Measurements from ENCODE around the gene IGFBP5. TPM values are rescaled to one million over a fixed set of nuclear protein-coding genes. Genes with fewer than 3 reads are reported as not detected.

IGFBP5 gene
- total RNA-seq, 1 donor from 2014 or later, result 1,383 TPM

GRCh38 chr2:216636551-216637450 is 58.5 kb downstream of the IGFBP5 start:
- Mint-ChIP-seq H3K9me3 (ENCODE audit: unreplicated experiment) (no peaks in the 10 kb centered on the region), H3K36me3 (ENCODE audit: unreplicated experiment) (peaks cover 44% of the 10 kb centered on the region), H3K27me3 (ENCODE audit: unreplicated experiment) (no peaks in the 10 kb centered on the region), H3K27ac (ENCODE audit: unreplicated experiment) (peak overlapping the region; percentile 99), H3K4me1 (ENCODE audit: unreplicated experiment) (peaks cover 51% of the 10 kb centered on the region), H3K4me3 (ENCODE audit: unreplicated experiment) (peak overlapping the region; percentile 96)
- DNase-seq (ENCODE audit: extremely low spot score, unreplicated experiment), result no peak
- TF ChIP-seq CTCF (IDR thresholded peaks at IDR 0.05), result no peak

- peak overlapping the region; percentile 96 for H3K4me3 Mint-ChIP-seq (ENCODE audit: unreplicated experiment)
- no peak for DNase-seq (ENCODE audit: extremely low spot score, unreplicated experiment)
- H3K27me3 Mint-ChIP-seq (ENCODE audit: unreplicated experiment), result no peaks in the 10 kb centered on the region
- no peak for TF ChIP-seq CTCF (IDR thresholded peaks at IDR 0.05)
- no peaks in the 10 kb centered on the region for H3K9me3 Mint-ChIP-seq (ENCODE audit: unreplicated experiment)
- peaks cover 38% of the 10 kb centered on the region for H3K36me3 Mint-ChIP-seq (ENCODE audit: unreplicated experiment)
- peak overlapping the region; percentile 99 for H3K27ac Mint-ChIP-seq (ENCODE audit: unreplicated experiment)
- peaks cover 53% of the 10 kb centered on the region for H3K4me1 Mint-ChIP-seq (ENCODE audit: unreplicated experiment)
These were observed 59.4 kb downstream of the IGFBP5 start for GRCh38 chr2:216635701-216636550.

DNA sequence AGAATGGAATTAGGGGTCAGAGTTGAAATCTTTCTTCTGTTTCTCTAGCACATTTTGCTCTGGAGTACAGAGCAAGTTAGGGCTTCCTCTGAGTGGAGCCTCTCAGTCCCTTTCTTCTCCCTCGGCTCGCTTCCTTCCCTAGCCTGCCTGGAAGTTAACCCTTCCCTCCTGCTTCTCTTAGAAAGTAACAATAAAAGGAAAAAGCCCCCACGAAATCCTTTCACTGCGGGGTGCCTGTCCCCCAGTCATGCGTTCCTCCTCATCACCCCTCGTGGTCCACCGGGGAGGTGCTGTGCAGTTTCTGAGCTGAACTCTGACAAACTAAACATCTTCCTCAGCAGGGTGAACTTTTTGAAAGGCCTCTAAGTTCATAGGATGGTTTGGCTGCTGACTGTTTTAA is 60.2 kb downstream of the IGFBP5 start:
- peak; percentile 7 for TF ChIP-seq CTCF (IDR thresholded peaks at IDR 0.05)
- Mint-ChIP-seq H3K9me3 (ENCODE audit: unreplicated experiment) (no peaks in the 10 kb centered on the region), H3K4me3 (ENCODE audit: unreplicated experiment) (peak overlapping the region; percentile 96), H3K4me1 (ENCODE audit: unreplicated experiment) (peaks cover 46% of the 10 kb centered on the region), H3K36me3 (ENCODE audit: unreplicated experiment) (peaks cover 31% of the 10 kb centered on the region), H3K27ac (ENCODE audit: unreplicated experiment) (peak overlapping the region; percentile 99), H3K27me3 (ENCODE audit: unreplicated experiment) (no peaks in the 10 kb centered on the region)
- no peak for DNase-seq (ENCODE audit: extremely low spot score, unreplicated experiment)

DNA sequence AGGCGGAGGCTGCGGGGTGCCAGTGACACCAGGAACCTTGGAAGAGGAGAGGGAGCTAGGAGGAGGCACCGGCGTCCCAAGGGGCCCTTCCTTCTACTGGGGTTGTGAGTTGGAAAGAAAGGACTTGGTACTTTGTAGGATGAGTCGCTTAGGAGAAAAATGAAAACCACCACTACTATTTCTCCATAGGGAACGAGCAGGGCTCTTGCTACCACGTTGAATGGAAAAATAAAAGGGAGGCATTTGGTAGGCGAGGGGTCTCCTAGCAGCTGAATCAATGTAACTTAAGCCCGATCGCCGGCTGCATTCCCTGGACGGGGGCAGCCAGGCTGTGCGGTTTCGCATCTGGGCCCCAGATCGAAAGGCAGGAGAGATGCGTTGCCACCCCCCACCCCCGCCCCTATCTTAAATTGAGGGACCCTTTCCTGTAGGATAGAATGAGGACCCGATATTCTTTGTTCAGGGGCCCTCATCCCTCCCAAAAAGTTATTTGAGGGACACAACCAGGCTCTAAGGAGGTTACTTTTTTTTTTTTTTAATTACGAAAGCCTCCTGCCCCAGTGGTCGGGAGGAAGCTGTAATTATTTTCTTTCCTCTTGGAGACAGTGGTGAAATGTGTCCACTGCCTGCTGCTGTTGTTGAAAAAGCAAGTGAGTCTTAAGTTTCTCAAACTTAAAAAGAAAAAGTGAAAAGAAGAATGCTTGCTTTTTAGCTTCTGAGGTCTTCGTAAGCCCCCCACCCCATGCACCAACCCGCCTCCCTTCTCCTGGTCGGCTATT is 60.8 kb downstream of the IGFBP5 start:
- Mint-ChIP-seq H3K4me1 (ENCODE audit: unreplicated experiment) (peaks cover 41% of the 10 kb centered on the region), H3K27ac (ENCODE audit: unreplicated experiment) (peak overlapping the region; percentile 99), H3K9me3 (ENCODE audit: unreplicated experiment) (no peaks in the 10 kb centered on the region), H3K36me3 (ENCODE audit: unreplicated experiment) (peaks cover 26% of the 10 kb centered on the region), H3K27me3 (ENCODE audit: unreplicated experiment) (no peaks in the 10 kb centered on the region), H3K4me3 (ENCODE audit: unreplicated experiment) (peak overlapping the region; percentile 96)
- no peak for TF ChIP-seq CTCF (IDR thresholded peaks at IDR 0.05)
- no peak for DNase-seq (ENCODE audit: extremely low spot score, unreplicated experiment)

Measured in osteocyte (in vitro differentiated cells).